ENCODE data around the gene LRBA.

- TF ChIP-seq, protein P1, sequence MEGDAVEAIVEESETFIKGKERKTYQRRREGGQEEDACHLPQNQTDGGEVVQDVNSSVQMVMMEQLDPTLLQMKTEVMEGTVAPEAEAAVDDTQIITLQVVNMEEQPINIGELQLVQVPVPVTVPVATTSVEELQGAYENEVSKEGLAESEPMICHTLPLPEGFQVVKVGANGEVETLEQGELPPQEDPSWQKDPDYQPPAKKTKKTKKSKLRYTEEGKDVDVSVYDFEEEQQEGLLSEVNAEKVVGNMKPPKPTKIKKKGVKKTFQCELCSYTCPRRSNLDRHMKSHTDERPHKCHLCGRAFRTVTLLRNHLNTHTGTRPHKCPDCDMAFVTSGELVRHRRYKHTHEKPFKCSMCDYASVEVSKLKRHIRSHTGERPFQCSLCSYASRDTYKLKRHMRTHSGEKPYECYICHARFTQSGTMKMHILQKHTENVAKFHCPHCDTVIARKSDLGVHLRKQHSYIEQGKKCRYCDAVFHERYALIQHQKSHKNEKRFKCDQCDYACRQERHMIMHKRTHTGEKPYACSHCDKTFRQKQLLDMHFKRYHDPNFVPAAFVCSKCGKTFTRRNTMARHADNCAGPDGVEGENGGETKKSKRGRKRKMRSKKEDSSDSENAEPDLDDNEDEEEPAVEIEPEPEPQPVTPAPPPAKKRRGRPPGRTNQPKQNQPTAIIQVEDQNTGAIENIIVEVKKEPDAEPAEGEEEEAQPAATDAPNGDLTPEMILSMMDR (conservative IDR thresholded peaks at IDR 0.05 in 1 of 2, IDR thresholded peaks at IDR 0.05 in 1 of 2; ENCODE audit: low read depth in 1 of 2, low read length in 2 of 2), result no peak
- TF ChIP-seq EZH2 (IDR thresholded peaks at IDR 0.05; ENCODE audit: low read length, missing control alignments), result no peak
These were observed 777.8 kb downstream of the LRBA start for GRCh38 chr4:150237110-150237872.

Measured in fibroblast of lung (primary cell).